GM12801 (cell line): Measurements from ENCODE around the gene RTL10.

Experiments used
- CTCF ChIP-seq: IDR thresholded peaks from one replicate; pipeline ENCODE4 v1.5.1; 2011; ENCODE audit warnings: control low read depth; ENCODE audit not compliant: insufficient read length; ENCODE audit errors: extremely low read depth

The RTL10 gene

DNA sequence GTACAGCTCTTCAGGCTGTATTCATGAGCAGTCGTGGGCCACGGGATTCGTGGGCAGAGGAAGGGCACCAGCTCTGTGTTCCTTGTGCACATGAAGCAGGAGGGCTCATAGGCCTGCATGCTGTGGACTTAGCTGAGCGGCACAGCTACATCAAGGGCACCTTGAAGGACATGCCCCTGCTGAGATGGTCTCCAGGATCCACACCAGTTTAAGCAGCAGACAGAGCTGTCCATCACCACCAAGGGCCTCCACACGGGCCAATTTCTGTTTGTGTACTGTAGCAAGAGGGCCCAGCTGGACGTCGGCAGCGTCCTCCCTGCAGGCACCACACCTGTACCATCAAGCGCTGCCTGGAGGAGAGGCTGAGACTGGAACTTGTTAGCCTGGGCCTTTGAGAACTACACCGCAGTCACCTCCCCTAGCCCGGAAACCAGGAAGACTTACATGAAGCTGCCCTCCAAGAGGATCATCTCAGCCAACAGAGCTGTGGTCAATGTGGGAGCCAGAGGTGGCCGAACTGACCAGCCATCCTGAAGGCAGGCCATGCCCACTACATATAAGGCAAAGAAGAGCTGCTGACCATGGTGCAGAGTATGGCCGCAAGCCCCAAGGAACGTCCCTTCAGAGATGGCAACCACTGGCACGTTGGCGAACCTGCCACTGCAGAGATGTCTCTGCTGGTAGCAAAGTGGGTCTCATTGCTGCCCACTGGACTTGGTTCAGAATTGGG is 32.7 kb upstream of the RTL10 start:
- TF ChIP-seq CTCF = no peak

DNA sequence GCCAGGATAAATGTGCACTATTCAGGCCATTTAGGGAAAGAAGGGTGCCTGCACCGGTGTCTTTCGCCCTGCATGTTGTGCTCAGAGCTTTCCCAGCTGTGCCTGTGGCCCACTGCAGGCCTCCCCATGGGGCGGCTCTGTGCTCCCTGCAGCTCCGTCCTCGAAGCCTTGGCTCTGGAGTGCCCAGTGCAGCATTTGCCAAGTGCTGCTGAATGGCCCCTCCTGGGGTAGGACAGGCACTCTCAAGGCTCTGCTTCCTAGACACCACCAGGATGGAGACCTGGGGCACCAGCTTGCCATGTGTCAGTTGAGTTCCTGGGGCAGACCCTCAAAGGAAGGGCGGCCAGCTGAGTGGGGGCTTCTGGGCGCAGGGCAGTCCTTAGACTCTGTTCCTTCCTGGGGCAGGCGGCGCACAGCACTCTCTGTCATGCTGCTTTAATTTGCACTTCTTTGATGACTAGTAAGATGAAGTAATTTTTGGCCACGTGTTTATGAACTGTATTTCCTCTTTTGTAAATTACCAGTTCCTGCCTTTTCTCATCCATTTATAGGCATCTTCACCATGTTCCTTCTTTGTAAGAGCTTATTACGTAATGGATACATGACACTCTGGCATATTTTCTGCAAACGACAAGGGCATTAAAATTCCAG is 32.1 kb upstream of the RTL10 start:
- no peak for TF ChIP-seq CTCF

DNA sequence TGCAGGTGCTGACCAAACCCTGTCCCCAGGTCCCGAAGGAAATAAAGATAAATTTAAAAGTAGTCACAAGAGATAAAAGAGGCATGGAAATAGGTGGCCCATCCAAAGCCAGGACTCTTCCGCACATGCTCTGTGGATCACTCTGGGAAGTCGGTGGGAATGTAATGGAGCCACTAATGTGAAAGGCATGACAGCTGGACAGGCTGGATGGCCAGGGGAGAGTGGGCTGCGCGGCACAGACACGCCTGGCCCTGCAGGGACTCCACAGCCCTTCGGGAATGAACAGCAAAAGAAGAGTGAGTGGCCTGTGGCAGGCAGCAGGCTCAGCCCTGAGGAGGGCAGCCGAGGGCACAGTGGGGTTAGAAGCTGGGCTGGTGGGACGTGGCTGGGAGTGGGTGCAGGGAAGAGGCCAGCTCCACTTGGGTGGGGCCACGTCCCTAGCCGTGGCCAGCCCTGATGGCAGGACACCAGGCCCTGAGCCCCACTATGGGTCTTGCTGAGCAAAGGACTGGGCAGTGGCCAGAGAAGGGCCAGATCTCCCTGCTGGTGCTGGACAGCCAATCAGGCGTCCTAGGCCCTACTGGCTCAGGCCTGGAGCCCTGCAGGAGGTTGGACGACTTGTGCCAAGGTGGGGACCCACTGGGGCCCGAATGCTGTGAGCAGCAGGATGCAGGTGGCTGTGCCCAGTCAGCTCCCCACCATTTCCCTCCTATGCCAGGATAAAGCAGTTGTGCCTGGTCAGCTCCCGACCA is 31.3 kb upstream of the RTL10 start:
- TF ChIP-seq CTCF = no peak

DNA sequence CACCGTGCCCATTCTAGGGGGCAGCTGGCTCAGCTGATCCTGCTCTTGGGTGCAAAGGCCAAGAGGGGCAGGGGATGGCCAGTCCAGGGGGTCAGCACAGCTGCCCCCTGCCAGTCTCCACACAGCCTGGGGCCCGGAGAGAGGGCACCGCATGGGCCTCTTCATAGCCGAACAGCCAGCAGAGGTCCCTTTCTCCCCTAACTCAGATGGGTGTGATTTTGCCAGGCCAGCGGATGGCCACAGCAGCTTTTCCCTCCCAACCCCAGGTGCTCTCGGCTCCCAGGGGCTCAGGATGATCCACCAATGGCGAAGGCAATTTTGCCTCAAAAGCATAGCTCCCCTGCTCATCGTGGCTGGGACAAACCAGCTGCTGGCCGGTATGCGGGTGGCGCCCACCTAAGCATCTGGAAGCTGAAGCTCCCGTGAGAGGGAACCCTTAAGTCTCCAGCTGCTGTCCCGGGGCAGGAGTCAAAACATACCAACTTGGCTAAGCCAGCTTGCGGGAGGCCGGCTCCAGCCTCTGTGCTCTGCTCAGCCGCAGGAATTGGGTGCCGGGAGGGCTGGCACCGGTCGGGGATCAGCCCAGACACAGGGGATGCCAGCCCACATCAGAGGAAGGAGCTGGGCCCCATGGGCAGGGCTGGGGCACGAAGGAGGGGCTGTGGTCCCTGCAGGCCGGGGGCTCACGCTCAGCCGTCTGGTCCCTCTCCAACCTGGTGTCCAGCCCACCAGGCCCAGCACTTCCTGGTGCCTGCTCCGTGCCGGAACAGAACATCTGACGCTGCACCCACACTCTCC is 30.5 kb upstream of the RTL10 start:
- TF ChIP-seq CTCF = no peak

GRCh38 chr22:19884161-19884953 is 29.7 kb upstream of the RTL10 start:
- no peak for TF ChIP-seq CTCF

GRCh38 chr22:19882446-19883381 is 28.0 kb upstream of the RTL10 start:
- no peak for TF ChIP-seq CTCF
